Measurements from ENCODE around the gene VAC14.

- TF ChIP-seq EZH2 (IDR thresholded peaks at IDR 0.05; ENCODE audit: borderline replicate concordance, low read length) (no peak), CTCF (IDR thresholded peaks at IDR 0.05; ENCODE audit: low read length) (no peak)
Measured at GRCh38 chr16:70706948-70707465, 94.0 kb downstream of the VAC14 start.

All from OCI-LY1 (cell line).